Brain microvascular endothelial cell (primary cell): ENCODE measurements around the gene THSD4.
"Not testable (repeated sequence)": the region's sequence is repeated elsewhere in the genome, so short reads cannot be mapped to it uniquely, and the experiment has no call there.

Experiments
- DNase-seq: peaks from one replicate; pipeline ENCODE4 v3.0.0-alpha.2; 2020
- H3K27ac ChIP-seq: fragments of 250-450 bp; sonication (Bioruptor Pico); 2 replicates; pipeline ENCODE4 v1.5.1; 2020; ENCODE audit warnings: mild to moderate bottlenecking, moderate library complexity
- H3K27me3 ChIP-seq: fragments of 250-450 bp; sonication (Bioruptor Pico); replicated peaks from 2 replicates; pipeline ENCODE4 v1.5.1; 2020; ENCODE audit warnings: mild to moderate bottlenecking
- H3K36me3 ChIP-seq: fragments of 250-450 bp; sonication (Bioruptor Pico); replicated peaks from 2 replicates; pipeline ENCODE4 v1.5.1; 2020; ENCODE audit warnings: mild to moderate bottlenecking
- H3K4me3 ChIP-seq: 2 replicates; pipeline ENCODE4 v1.5.1; 2011; ENCODE audit warnings: low read depth, mild to moderate bottlenecking, control low read depth, low read length, moderate library complexity
- CTCF ChIP-seq: IDR thresholded peaks from 2 replicates; pipeline ENCODE4 v1.5.1; 2011; ENCODE audit warnings: low read depth, mild to moderate bottlenecking, moderate library complexity, low read length, control low read depth, inconsistent platforms; ENCODE audit errors: missing control alignments
- in situ Hi-C: cut with HindIII; loops from 2 replicates; pipeline ENCODE4 v1.10.0; 2017; ENCODE audit warnings: low sequenced_read_pairs, low pct_ligation_motif_present

THSD4 gene

GRCh38 chr15:71366926-71367325 lies 251.7 kb downstream of the THSD4 start:
- no peak for TF ChIP-seq CTCF
- Histone ChIP-seq H3K36me3 (peaks cover 2% of the 10 kb centered on the region), H3K27ac (no peak overlapping the region), H3K4me3 (no peak overlapping the region), H3K27me3 (no peaks in the 10 kb centered on the region)
- in situ Hi-C loops = no loop called here
- DNase-seq = peak; percentile 11

GRCh38 chr15:71367737-71368136 lies 252.5 kb downstream of the THSD4 start:
- in situ Hi-C loops, H3K27ac ChIP-seq, H3K27me3 ChIP-seq, H3K4me3 ChIP-seq, DNase-seq, H3K36me3 ChIP-seq: not testable (repeated sequence)

GRCh38 chr15:71372769-71373168 lies 257.5 kb downstream of the THSD4 start:
- in situ Hi-C loops, DNase-seq, H3K27ac ChIP-seq, H3K36me3 ChIP-seq, H3K27me3 ChIP-seq, H3K4me3 ChIP-seq: not testable (repeated sequence)

- Histone ChIP-seq H3K36me3 (peaks cover 2% of the 10 kb centered on the region), H3K27ac (no peak overlapping the region), H3K27me3 (no peaks in the 10 kb centered on the region), H3K4me3 (no peak overlapping the region)
- DNase-seq = no peak
- in situ Hi-C loops = no loop called here
- TF ChIP-seq CTCF = no peak
These were observed 258.6 kb downstream of the THSD4 start for GRCh38 chr15:71373917-71374316.

GRCh38 chr15:71374607-71375352 lies 259.5 kb downstream of the THSD4 start:
- DNase-seq = no peak
- TF ChIP-seq CTCF = no peak

GRCh38 chr15:71375934-71376333 lies 260.7 kb downstream of the THSD4 start:
- no peak for TF ChIP-seq CTCF
- in situ Hi-C loops = no loop called here
- no peak for DNase-seq
- peaks cover 2% of the 10 kb centered on the region for H3K36me3 ChIP-seq
- no peak overlapping the region for H3K27ac ChIP-seq
- no peaks in the 10 kb centered on the region for H3K27me3 ChIP-seq
- no peak overlapping the region for H3K4me3 ChIP-seq

More at GRCh38 chr15:71374607-71375352, 259.5 kb downstream of the THSD4 start:
- in situ Hi-C loops = no loop called here
- no peaks in the 10 kb centered on the region for H3K27me3 ChIP-seq
- H3K27ac ChIP-seq = no peak overlapping the region
- peaks cover 2% of the 10 kb centered on the region for H3K36me3 ChIP-seq
- no peak overlapping the region for H3K4me3 ChIP-seq

- DNase-seq = no peak
These were observed 264.6 kb downstream of the THSD4 start for GRCh38 chr15:71379893-71380292.

More at GRCh38 chr15:71379893-71380292, 264.6 kb downstream of the THSD4 start:
- in situ Hi-C loops = no loop called here
- H3K27me3 ChIP-seq = no peaks in the 10 kb centered on the region
- no peak for TF ChIP-seq CTCF
- no peak overlapping the region for H3K27ac ChIP-seq
- H3K36me3 ChIP-seq = peaks cover 2% of the 10 kb centered on the region
- no peak overlapping the region for H3K4me3 ChIP-seq
